ENCODE measurements around the gene NFE2L2.
"Not testable (repeated sequence)": the region's sequence is repeated elsewhere in the genome, so short reads cannot be mapped to it uniquely, and the experiment has no call there.

Gene NFE2L2

GRCh38 chr2:177268187-177268871 lies 3.8 kb upstream of the NFE2L2 start:
- Histone ChIP-seq H3K27ac (ENCODE audit: insufficient read depth, low read length, poor library complexity, severe bottlenecking) (no peak overlapping the region), H3K27me3 (replicated peaks; ENCODE audit: control insufficient read depth, insufficient read depth, low read length, poor library complexity, severe bottlenecking) (no peaks in the 10 kb centered on the region), H3K36me3 (ENCODE audit: control insufficient read depth, insufficient read depth, low read length) (no peaks in the 10 kb centered on the region), H3K4me1 (ENCODE audit: control insufficient read depth, insufficient read depth, low read length, poor library complexity, severe bottlenecking) (peaks cover 6% of the 10 kb centered on the region), H3K9me3 (ENCODE audit: control insufficient read depth, low read length) (no peaks in the 10 kb centered on the region), H3K4me3 (ENCODE audit: insufficient read depth, low read depth, low read length, poor library complexity, severe bottlenecking) (no peak overlapping the region)
- DNase-seq: no peak

DNA sequence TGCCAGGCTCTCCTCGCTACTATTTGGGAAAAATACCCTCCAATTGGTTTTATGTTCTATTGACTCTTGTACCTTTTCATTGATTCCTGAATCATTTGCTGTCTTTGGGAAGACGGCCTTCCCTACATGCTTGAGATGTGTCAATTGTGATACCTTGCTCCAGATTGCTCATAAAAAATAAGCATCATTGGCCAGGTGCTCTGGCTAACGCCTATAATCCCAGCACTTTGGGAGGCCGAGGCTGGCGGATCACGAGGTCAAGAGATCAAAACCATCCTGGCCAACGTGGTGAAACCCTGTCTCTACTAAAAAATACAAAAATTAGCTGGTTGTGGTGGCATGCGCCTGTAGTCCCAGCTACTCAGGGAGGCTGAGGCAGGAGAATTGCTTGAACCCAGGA lies 2.4 kb upstream of the NFE2L2 start:
- DNase-seq; H3K27ac ChIP-seq (ENCODE audit: insufficient read depth, low read length, poor library complexity, severe bottlenecking); H3K4me3 ChIP-seq (ENCODE audit: insufficient read depth, low read depth, low read length, poor library complexity, severe bottlenecking); H3K27me3 ChIP-seq (replicated peaks; ENCODE audit: control insufficient read depth, insufficient read depth, low read length, poor library complexity, severe bottlenecking); H3K4me1 ChIP-seq (ENCODE audit: control insufficient read depth, insufficient read depth, low read length, poor library complexity, severe bottlenecking); H3K36me3 ChIP-seq (ENCODE audit: control insufficient read depth, insufficient read depth, low read length); H3K9me3 ChIP-seq (ENCODE audit: control insufficient read depth, low read length): not testable (repeated sequence)

GRCh38 chr2:177265824-177266817 lies 1.6 kb upstream of the NFE2L2 start:
- Histone ChIP-seq H3K4me3 (ENCODE audit: insufficient read depth, low read depth, low read length, poor library complexity, severe bottlenecking) (peak overlapping the region; percentile 95), H3K4me1 (ENCODE audit: control insufficient read depth, insufficient read depth, low read length, poor library complexity, severe bottlenecking) (peaks cover 15% of the 10 kb centered on the region), H3K27ac (ENCODE audit: insufficient read depth, low read length, poor library complexity, severe bottlenecking) (peak overlapping the region; percentile 99), H3K9me3 (ENCODE audit: control insufficient read depth, low read length) (no peaks in the 10 kb centered on the region), H3K36me3 (ENCODE audit: control insufficient read depth, insufficient read depth, low read length) (no peaks in the 10 kb centered on the region), H3K27me3 (replicated peaks; ENCODE audit: control insufficient read depth, insufficient read depth, low read length, poor library complexity, severe bottlenecking) (no peaks in the 10 kb centered on the region)
- no peak for DNase-seq

- Histone ChIP-seq H3K9me3 (ENCODE audit: control insufficient read depth, low read length) (no peaks in the 10 kb centered on the region), H3K4me1 (ENCODE audit: control insufficient read depth, insufficient read depth, low read length, poor library complexity, severe bottlenecking) (peaks cover 15% of the 10 kb centered on the region), H3K27me3 (replicated peaks; ENCODE audit: control insufficient read depth, insufficient read depth, low read length, poor library complexity, severe bottlenecking) (no peaks in the 10 kb centered on the region), H3K4me3 (ENCODE audit: insufficient read depth, low read depth, low read length, poor library complexity, severe bottlenecking) (peak overlapping the region; percentile 95), H3K27ac (ENCODE audit: insufficient read depth, low read length, poor library complexity, severe bottlenecking) (peak overlapping the region; percentile 99), H3K36me3 (ENCODE audit: control insufficient read depth, insufficient read depth, low read length) (no peaks in the 10 kb centered on the region)
- DNase-seq: peak in 1 of 3 donors; percentile 10
Measured at GRCh38 chr2:177264209-177264692, 276 bp downstream of the NFE2L2 start.

GRCh38 chr2:177263451-177264208 lies 897 bp downstream of the NFE2L2 start:
- H3K27me3 ChIP-seq (replicated peaks; ENCODE audit: control insufficient read depth, insufficient read depth, low read length, poor library complexity, severe bottlenecking): no peaks in the 10 kb centered on the region
- H3K4me3 ChIP-seq (ENCODE audit: insufficient read depth, low read depth, low read length, poor library complexity, severe bottlenecking): peak overlapping the region; percentile 95
- DNase-seq: peak; percentile 88 to 91 (median 91)
- H3K27ac ChIP-seq (ENCODE audit: insufficient read depth, low read length, poor library complexity, severe bottlenecking): peak overlapping the region; percentile 99
- H3K36me3 ChIP-seq (ENCODE audit: control insufficient read depth, insufficient read depth, low read length): no peaks in the 10 kb centered on the region
- H3K9me3 ChIP-seq (ENCODE audit: control insufficient read depth, low read length): no peaks in the 10 kb centered on the region
- peaks cover 15% of the 10 kb centered on the region for H3K4me1 ChIP-seq (ENCODE audit: control insufficient read depth, insufficient read depth, low read length, poor library complexity, severe bottlenecking)

DNA sequence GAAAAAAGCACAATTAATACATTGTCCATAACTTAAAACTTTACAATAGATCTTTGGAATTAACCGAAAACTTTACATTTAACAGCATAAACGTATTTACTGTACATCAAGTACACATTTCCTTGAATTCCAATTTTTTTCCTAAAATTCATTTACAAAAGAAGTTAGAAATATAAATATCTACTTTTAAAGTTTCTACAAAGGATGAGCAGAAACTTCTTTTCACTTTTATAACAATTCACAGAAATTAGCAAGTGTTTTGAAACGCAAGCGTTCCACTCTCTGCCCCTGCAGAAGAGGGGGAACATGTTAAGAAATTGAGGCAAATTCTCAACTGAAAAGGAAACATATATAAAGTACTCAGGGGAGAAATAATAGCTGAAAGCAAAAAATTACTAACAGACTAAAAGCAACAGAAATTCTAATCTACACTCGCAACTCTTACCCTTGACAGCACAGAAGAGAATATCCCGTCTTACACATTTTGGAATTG lies 1.5 kb downstream of the NFE2L2 start:
- peak overlapping the region; percentile 99 for H3K27ac ChIP-seq (ENCODE audit: insufficient read depth, low read length, poor library complexity, severe bottlenecking)
- DNase-seq: no peak
- peaks cover 15% of the 10 kb centered on the region for H3K4me1 ChIP-seq (ENCODE audit: control insufficient read depth, insufficient read depth, low read length, poor library complexity, severe bottlenecking)
- no peaks in the 10 kb centered on the region for H3K27me3 ChIP-seq (replicated peaks; ENCODE audit: control insufficient read depth, insufficient read depth, low read length, poor library complexity, severe bottlenecking)
- H3K36me3 ChIP-seq (ENCODE audit: control insufficient read depth, insufficient read depth, low read length): peaks cover 3% of the 10 kb centered on the region
- H3K4me3 ChIP-seq (ENCODE audit: insufficient read depth, low read depth, low read length, poor library complexity, severe bottlenecking): peak overlapping the region; percentile 95
- no peaks in the 10 kb centered on the region for H3K9me3 ChIP-seq (ENCODE audit: control insufficient read depth, low read length)

DNA sequence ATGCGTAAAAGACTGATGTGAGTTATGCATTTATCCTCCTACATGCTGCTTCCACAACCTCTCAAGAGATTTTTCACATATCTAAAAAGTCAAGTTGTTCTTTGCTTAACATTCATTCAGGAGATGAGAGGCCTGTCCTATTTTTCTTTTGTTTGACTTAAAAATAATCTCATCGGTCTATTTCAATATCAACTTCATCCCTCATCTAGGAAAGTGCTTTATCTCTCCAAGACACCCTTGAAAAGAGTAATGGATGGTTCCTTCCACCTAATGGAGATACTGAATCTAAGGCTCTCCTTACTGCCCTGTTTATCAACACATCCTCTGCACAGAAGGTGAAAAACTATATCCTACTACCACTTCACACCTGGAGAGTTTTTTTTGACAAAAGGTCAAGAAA lies 2.4 kb downstream of the NFE2L2 start:
- Histone ChIP-seq H3K36me3 (ENCODE audit: control insufficient read depth, insufficient read depth, low read length) (peaks cover 3% of the 10 kb centered on the region), H3K27me3 (replicated peaks; ENCODE audit: control insufficient read depth, insufficient read depth, low read length, poor library complexity, severe bottlenecking) (no peaks in the 10 kb centered on the region), H3K4me1 (ENCODE audit: control insufficient read depth, insufficient read depth, low read length, poor library complexity, severe bottlenecking) (peaks cover 20% of the 10 kb centered on the region), H3K27ac (ENCODE audit: insufficient read depth, low read length, poor library complexity, severe bottlenecking) (peak overlapping the region; percentile 99), H3K4me3 (ENCODE audit: insufficient read depth, low read depth, low read length, poor library complexity, severe bottlenecking) (peak overlapping the region; percentile 95), H3K9me3 (ENCODE audit: control insufficient read depth, low read length) (no peaks in the 10 kb centered on the region)
- DNase-seq: no peak

GRCh38 chr2:177261116-177262060 lies 3.1 kb downstream of the NFE2L2 start:
- H3K27me3 ChIP-seq (replicated peaks; ENCODE audit: control insufficient read depth, insufficient read depth, low read length, poor library complexity, severe bottlenecking): no peaks in the 10 kb centered on the region
- peak overlapping the region; percentile 95 for H3K4me3 ChIP-seq (ENCODE audit: insufficient read depth, low read depth, low read length, poor library complexity, severe bottlenecking)
- no peaks in the 10 kb centered on the region for H3K9me3 ChIP-seq (ENCODE audit: control insufficient read depth, low read length)
- peaks cover 26% of the 10 kb centered on the region for H3K4me1 ChIP-seq (ENCODE audit: control insufficient read depth, insufficient read depth, low read length, poor library complexity, severe bottlenecking)
- no peak for DNase-seq
- no peak overlapping the region for H3K27ac ChIP-seq (ENCODE audit: insufficient read depth, low read length, poor library complexity, severe bottlenecking)
- peaks cover 3% of the 10 kb centered on the region for H3K36me3 ChIP-seq (ENCODE audit: control insufficient read depth, insufficient read depth, low read length)

GRCh38 chr2:177260379-177260778 lies 4.1 kb downstream of the NFE2L2 start:
- H3K9me3 ChIP-seq (ENCODE audit: control insufficient read depth, low read length): no peaks in the 10 kb centered on the region
- H3K36me3 ChIP-seq (ENCODE audit: control insufficient read depth, insufficient read depth, low read length): peaks cover 3% of the 10 kb centered on the region
- peaks cover 27% of the 10 kb centered on the region for H3K4me1 ChIP-seq (ENCODE audit: control insufficient read depth, insufficient read depth, low read length, poor library complexity, severe bottlenecking)
- no peak overlapping the region for H3K27ac ChIP-seq (ENCODE audit: insufficient read depth, low read length, poor library complexity, severe bottlenecking)
- no peaks in the 10 kb centered on the region for H3K27me3 ChIP-seq (replicated peaks; ENCODE audit: control insufficient read depth, insufficient read depth, low read length, poor library complexity, severe bottlenecking)
- peak overlapping the region; percentile 15 for H3K4me3 ChIP-seq (ENCODE audit: insufficient read depth, low read depth, low read length, poor library complexity, severe bottlenecking)
- no peak for DNase-seq
